ENCODE results near the gene CNPPD1.
A peak's percentile ranks its signal among the peaks of the same experiment; 100 is the strongest.

Gene CNPPD1

GRCh38 chr2:219155054-219155644 lies 21.6 kb downstream of the CNPPD1 start:
- peak; percentile 41 for TF ChIP-seq CTCF (IDR thresholded peaks at IDR 0.05; ENCODE audit: low read length, missing control alignments)
- no peak overlapping the region for H3K4me3 ChIP-seq (replicated peaks; ENCODE audit: low read depth, low read length)
- DNase-seq (ENCODE audit: low read depth): peak; percentile 85

DNA sequence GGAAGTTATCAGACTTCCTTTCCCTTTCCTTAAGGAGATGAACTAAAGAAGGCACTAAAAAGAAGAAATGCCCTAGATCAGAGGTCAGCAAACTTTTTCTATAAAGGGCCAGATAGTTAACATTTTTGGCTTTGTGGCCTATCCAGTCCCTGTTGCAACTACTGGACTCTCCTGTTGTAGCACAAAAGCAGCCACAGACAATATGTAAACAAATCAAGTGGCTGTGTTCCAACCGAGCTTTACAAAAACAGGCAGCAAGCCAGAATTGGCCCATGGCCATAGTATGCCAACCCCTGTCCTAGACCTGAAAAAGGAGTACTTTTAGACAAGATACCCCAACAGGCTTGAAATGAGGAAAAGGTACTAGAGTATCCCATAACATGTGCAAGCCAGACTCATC lies 27.1 kb downstream of the CNPPD1 start:
- peak; percentile 30 for DNase-seq (ENCODE audit: low read depth)

GRCh38 chr2:219142329-219142728 lies 34.4 kb downstream of the CNPPD1 start:
- no peak for TF ChIP-seq CTCF (IDR thresholded peaks at IDR 0.05; ENCODE audit: low read length, missing control alignments)
- H3K4me3 ChIP-seq (replicated peaks; ENCODE audit: low read depth, low read length): no peak overlapping the region
- DNase-seq (ENCODE audit: low read depth): peak; percentile 35

More for the DNA sequence above, 27.1 kb downstream of the CNPPD1 start:
- TF ChIP-seq CTCF (IDR thresholded peaks at IDR 0.05; ENCODE audit: low read length, missing control alignments): no peak
- H3K4me3 ChIP-seq (replicated peaks; ENCODE audit: low read depth, low read length): no peak overlapping the region

GRCh38 chr2:219140722-219141121 lies 36.0 kb downstream of the CNPPD1 start:
- no peak overlapping the region for H3K4me3 ChIP-seq (replicated peaks; ENCODE audit: low read depth, low read length)
- no peak for TF ChIP-seq CTCF (IDR thresholded peaks at IDR 0.05; ENCODE audit: low read length, missing control alignments)
- no peak for DNase-seq (ENCODE audit: low read depth)

GRCh38 chr2:219133976-219134375 lies 42.7 kb downstream of the CNPPD1 start:
- no peak overlapping the region for H3K4me3 ChIP-seq (replicated peaks; ENCODE audit: low read depth, low read length)
- no peak for DNase-seq (ENCODE audit: low read depth)
- no peak for TF ChIP-seq CTCF (IDR thresholded peaks at IDR 0.05; ENCODE audit: low read length, missing control alignments)

- H3K4me3 ChIP-seq (replicated peaks; ENCODE audit: low read depth, low read length): no peak overlapping the region
- TF ChIP-seq CTCF (IDR thresholded peaks at IDR 0.05; ENCODE audit: low read length, missing control alignments): no peak
- DNase-seq (ENCODE audit: low read depth): no peak
Measured at GRCh38 chr2:219131744-219132143, 45.0 kb downstream of the CNPPD1 start.

GRCh38 chr2:219131327-219131726 lies 45.4 kb downstream of the CNPPD1 start:
- H3K4me3 ChIP-seq (replicated peaks; ENCODE audit: low read depth, low read length): no peak overlapping the region
- DNase-seq (ENCODE audit: low read depth): no peak
- TF ChIP-seq CTCF (IDR thresholded peaks at IDR 0.05; ENCODE audit: low read length, missing control alignments): no peak
